ENCODE measurements around the gene IFFO2.

Gene IFFO2

GRCh38 chr1:18970762-18971161 lies 14.3 kb upstream of the IFFO2 start:
- no peak for DNase-seq

DNA sequence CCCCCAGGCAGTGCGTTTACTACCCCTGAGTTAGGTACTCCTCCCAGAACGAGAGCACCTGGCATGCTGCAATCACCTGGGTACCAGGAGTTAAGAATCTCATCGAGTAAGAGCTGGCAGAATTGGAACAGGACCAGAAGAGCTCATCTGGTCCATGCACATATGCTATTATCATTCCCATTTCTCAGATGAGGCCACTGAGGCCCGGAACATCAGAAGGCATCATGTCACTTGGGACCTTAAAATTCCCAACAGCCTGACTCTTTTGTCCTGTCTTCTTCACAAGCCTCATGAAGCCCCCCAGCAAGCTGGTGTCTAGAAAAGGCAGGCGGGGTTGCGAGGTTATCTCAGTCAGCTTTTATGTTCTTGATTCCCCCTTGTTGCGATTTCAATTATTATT lies 13.9 kb upstream of the IFFO2 start:
- no peak for DNase-seq

GRCh38 chr1:18967066-18967690 lies 10.7 kb upstream of the IFFO2 start:
- DNase-seq = no peak

- DNase-seq = no peak
These were observed 9.0 kb upstream of the IFFO2 start for GRCh38 chr1:18965206-18966173.

GRCh38 chr1:18963968-18964367 lies 7.5 kb upstream of the IFFO2 start:
- DNase-seq = no peak

GRCh38 chr1:18962855-18963737 lies 6.6 kb upstream of the IFFO2 start:
- DNase-seq = no peak

DNA sequence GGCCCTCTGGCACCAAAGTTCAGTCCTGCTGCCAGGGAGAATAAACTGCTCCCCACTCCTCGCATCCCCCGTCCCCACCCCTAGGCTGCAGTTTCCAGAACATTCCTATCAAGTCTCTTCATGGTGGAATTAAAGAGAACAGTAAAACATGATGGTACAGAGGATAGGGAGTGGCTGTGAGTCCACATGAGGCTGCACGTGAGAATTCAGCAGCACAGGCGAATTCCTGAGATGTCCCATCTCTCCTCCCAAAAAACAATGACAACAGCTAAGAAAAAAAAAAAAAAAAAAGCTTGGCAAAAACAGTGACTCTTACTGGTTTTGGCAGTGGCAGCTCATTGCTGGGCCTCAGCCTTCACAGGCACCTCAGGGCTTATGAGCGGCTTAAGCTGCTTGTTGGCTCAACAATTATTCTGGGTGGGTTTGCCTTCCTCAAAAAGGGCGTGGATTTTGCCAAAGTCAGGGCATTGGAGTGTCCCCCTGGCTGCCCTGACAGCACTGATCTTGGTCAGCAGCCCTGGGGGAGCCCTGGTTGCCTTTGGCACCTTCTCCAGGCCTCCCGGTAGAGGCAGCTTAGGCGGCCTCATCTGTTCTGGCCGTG lies 5.7 kb upstream of the IFFO2 start:
- no peak for DNase-seq

- no peak for DNase-seq
These were observed 4.3 kb upstream of the IFFO2 start for GRCh38 chr1:18960821-18961220.

GRCh38 chr1:18960409-18960808 lies 3.9 kb upstream of the IFFO2 start:
- DNase-seq = no peak

DNA sequence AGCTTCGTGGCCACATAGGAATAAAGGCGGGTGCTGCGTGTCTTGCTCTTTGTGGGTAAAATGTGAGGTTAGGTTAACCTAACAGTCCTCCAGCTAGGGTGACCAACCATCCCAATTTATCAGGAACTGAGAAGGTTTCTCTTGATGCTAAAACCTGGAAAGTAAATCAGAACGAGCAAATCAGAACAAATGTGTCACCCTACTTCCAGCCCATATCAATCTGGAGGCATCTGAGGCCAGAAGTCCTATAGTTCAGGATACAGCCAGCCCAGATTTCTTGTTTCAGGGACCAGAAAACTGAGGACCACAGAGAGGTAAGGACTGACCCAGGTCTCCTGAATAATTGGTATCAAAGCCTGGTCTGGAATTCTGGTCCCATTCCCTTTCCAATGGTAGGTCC lies 3.1 kb upstream of the IFFO2 start:
- DNase-seq = no peak

DNA sequence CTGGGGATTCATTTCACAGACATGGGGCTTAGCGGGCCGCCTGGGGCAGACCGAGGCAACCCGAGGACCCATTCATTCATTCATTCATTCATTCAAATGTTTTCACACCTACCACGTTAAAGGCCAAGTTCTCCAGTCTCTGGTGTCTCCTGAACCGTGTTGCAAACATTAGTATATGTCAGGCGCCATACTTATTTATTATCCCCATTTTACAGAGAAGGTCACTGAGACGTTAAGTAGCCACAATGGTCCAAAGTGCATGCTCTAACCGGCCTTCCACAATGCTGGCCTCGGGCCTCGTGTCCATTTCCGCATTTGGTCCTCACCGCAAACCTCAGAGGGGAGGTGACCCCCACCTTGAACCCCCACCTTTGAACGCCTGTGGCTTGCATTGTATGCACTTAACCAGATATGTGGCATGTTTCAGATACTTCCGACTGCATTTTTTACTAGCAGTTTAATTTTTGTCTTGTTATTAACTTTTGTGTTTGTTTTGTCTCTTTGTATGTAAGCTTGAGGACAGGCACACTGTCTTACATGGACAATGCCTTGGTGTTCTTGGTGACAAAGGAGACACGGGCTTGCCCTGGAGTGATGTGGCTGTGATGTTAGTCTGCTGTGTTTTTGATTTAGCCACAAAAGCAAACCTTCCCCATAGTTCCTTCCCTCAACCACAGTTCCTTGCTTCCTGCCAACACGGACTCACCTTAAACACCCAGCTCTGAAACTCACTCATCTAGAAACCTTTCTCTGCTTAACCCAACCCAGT lies 1.2 kb upstream of the IFFO2 start:
- no peak for DNase-seq

DNA sequence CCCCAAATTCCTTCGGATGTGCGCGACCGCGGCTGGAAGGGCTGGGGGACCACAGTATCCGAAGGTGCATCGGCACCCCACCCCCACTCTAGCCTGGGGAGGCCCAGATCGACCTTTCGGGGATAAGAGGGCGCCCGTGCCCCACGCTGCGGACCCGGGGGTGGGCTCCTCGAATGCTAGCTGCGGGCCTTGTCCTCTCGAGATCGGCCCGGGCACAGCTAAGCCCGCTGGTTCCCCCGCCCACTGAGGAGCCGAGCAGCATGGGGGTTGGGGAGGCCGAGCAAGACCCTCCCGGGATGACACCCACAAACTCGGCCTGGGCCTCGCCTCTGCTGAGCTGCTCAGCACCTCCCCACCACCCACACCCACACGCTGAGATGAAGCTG lies 653 bp upstream of the IFFO2 start:
- DNase-seq = no peak

- DNase-seq = peak; percentile 52
These were observed 859 bp downstream of the IFFO2 start for GRCh38 chr1:18955441-18956192.

- DNase-seq = no peak
These were observed 1.4 kb downstream of the IFFO2 start for GRCh38 chr1:18955131-18955440.

DNA sequence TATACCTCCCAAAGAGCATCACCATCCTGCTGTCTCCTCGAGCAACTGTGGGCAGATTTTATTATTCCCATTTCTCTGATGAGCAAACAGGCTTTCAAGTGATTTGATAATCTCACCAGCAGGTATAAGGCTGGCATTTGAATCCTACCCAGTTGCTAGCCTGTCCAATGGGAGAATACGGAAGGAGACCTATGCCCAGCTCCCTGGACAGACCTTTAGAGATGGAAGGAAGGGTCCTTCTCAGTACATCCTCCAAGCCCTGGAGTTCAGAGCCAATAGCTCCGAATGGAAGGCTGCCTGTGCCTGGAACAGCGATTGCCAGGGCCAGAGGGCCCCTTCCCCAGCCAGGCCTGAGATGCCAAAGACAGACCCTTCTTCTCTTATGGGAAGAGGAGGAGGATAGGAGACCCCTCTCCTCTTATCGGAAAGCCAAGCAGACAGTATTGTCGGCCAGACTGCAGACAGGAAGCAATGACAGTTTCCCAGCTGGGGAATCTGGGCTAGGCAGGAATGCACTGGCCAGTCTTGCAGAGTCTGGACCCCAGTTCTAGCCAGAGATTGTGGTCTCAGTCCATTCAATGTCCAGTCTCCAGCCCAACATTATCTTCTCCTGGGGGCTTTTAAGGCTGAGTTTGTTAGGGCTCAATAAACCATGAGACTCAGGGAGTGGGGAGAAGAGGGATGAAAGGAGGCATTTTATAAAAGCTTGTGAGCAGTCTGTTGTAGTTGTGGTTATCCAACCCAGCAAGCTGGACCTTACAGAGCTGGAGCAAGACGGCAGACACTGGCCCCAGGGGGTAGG lies 2.0 kb downstream of the IFFO2 start:
- no peak for DNase-seq

DNA sequence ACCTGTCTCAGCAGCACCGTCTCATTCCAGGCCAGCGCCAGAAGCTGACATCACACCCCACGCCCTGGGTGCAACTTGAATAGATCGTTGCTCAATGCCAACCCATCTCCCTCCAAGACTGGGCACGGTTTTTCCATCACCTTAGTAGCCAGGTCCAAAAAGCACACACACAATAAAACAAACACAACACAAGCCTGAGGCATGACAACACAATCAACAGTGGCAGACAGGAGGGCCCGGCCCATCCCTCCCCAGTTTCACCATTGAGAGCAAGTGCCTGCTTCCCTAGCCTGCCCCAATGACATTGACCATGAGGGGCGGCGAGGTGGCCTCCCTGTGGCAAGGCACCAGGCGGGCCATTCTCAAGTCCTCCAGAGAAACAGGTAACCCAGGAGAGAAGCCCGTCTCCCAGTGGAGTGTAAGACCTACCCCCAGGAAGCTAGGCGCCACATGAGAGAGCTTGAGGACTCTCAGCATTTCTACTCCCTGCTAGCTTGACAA lies 2.7 kb downstream of the IFFO2 start:
- DNase-seq = no peak

- peak; percentile 72 for DNase-seq
These were observed 4.6 kb downstream of the IFFO2 start for GRCh38 chr1:18951818-18952391.

GRCh38 chr1:18951416-18951815 lies 5.1 kb downstream of the IFFO2 start:
- DNase-seq = no peak

DNA sequence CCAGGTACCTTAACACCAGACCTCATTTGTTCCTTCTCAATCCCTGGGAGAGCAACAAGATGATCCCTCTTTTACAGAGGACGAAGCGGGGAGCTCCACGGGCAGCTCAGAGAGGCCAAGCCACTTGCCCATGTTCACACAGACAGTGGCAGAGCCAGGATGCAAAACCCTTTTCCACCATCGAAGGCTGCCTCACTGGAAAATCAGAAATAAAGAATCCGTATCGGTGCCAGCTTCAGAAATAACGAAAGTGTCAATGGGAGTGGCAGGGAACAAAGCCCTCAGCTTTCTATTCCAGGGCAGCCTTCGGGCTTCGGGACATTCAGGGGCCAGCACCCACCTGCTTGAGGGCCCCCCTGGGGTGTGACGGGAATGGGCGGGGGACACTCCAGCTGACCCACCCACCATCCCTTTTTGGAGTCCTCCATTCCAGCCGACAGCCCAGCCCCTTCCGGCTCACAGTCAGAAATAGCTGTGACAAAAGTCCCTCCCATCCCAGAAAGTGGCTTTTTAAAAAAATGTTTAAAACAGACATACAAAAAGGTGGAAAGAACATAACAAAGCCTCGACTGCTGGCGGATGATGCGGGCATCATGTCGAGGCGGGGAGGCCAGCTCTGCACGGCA lies 6.0 kb downstream of the IFFO2 start:
- DNase-seq = no peak
